Panc1 (cell line): ENCODE data around the gene FAM204A. TPM values are rescaled to one million over a fixed set of nuclear protein-coding genes. Genes with fewer than 3 reads are reported as not detected.

Source experiments
- ATAC-seq: fragments of 200-7000 bp; cut with Tn5 transposase; 2 replicates; pipeline ENCODE4 v1.9.1; 2020; ENCODE audit warnings: mild to moderate bottlenecking, moderate library complexity
- BruUV-seq: library from RNA; stranded (reverse); fragments of 400-500 nt; replicated peaks from 2 replicates; lab custom pipeline; 2021; lab: Mats Ljungman, UMichigan
- CTCF ChIA-PET: fragments of 300-600 bp; sonication (Branson Sonifier 250); formaldehyde crosslinking; loops from one replicate; lab custom pipeline; 2022; ENCODE audit warnings: antibody characterized with exemption; lab: Charles Lee
- POLR2A ChIA-PET: fragments of 300-600 bp; sonication (Branson Sonifier 250); formaldehyde crosslinking; loops from one replicate; lab custom pipeline; 2022; ENCODE audit warnings: antibody characterized with exemption; lab: Charles Lee
- DNase-seq: peaks from one replicate; pipeline ENCODE4 v3.0.0-alpha.2; 2010; ENCODE audit warnings: low read depth, low spot score
- H3K27ac ChIP-seq: 2 replicates; pipeline ENCODE4 v1.5.1; 2011; ENCODE audit warnings: mild to moderate bottlenecking, low read length, inconsistent platforms
- H3K27me3 ChIP-seq: fragments of 200-500 bp; sonication (Bioruptor generic); 2 replicates; pipeline ENCODE4 v1.6.0; 2014; ENCODE audit warnings: low read length, inconsistent platforms; ENCODE audit not compliant: control insufficient read depth, insufficient read depth
- H3K36me3 ChIP-seq: fragments of 200-500 bp; sonication (Bioruptor generic); 2 replicates; pipeline ENCODE4 v1.5.1; 2014; ENCODE audit warnings: inconsistent platforms, mild to moderate bottlenecking, low read length, moderate library complexity; ENCODE audit not compliant: control insufficient read depth, insufficient read depth
- H3K4me1 ChIP-seq: 2 replicates; pipeline ENCODE4 v1.5.1; 2011; ENCODE audit warnings: inconsistent platforms, mild to moderate bottlenecking, low read length, moderate library complexity; ENCODE audit not compliant: control insufficient read depth, insufficient read depth
- H3K4me3 ChIP-seq, 2 experiments: 2 replicates each; pipeline ENCODE4 v1.5.1; 2011 to 2012; ENCODE audit warnings: low read depth in 2 of 2, low read length in 2 of 2, mild to moderate bottlenecking in 2 of 2, inconsistent platforms in 1 of 2, moderate library complexity in 1 of 2
- H3K9me3 ChIP-seq: fragments of 200-500 bp; sonication (Bioruptor generic); 2 replicates; pipeline ENCODE4 v1.5.1; 2014; ENCODE audit warnings: low read depth, mild to moderate bottlenecking, inconsistent platforms, low read length, moderate library complexity; ENCODE audit not compliant: control insufficient read depth, insufficient read depth
- CTCF ChIP-seq: fragments of 450-650 bp; IDR thresholded peaks from 2 replicates; pipeline ENCODE4 v1.5.1; 2017; ENCODE audit warnings: mild to moderate bottlenecking
- POLR2AphosphoS5 ChIP-seq: IDR thresholded peaks from 2 replicates; pipeline ENCODE4 v1.6.1; 2012; ENCODE audit warnings: mild to moderate bottlenecking, low read depth, low read length, moderate library complexity
- SIN3A ChIP-seq: IDR thresholded peaks from 2 replicates; pipeline ENCODE4 v1.6.1; 2012; ENCODE audit warnings: low read depth, mild to moderate bottlenecking, low read length, moderate library complexity, borderline replicate concordance; ENCODE audit not compliant: insufficient read depth
- TCF7L2 ChIP-seq: IDR thresholded peaks from 2 replicates; pipeline ENCODE4 v1.6.1; 2011; ENCODE audit warnings: mild to moderate bottlenecking, low read depth, low read length, inconsistent platforms
- in situ Hi-C: cut with HindIII; loops from 2 replicates; pipeline ENCODE4 v1.10.0; 2016; ENCODE audit warnings: low sequenced_read_pairs, low pct_unique_long_range_greater_than_20kb
- intact Hi-C: fragments of 100-400 bp; cut with micrococcal nuclease; formaldehyde crosslinking; loops from one replicate; pipeline ENCODE4 v1.10.0; 2022; ENCODE audit not compliant: unreplicated experiment
- total RNA-seq: library from RNA; stranded (reverse); gene quantifications from one replicate; pipeline ENCODE4 v1.2.1, GENCODE V29; 2021; ENCODE audit not compliant: unreplicated experiment
- TF ChIP-seq, protein P1 (sequence below), 2 experiments: IDR thresholded peaks; 2 replicates each; pipeline ENCODE4 v1.6.1; 2011 to 2012; ENCODE audit warnings: low read depth in 2 of 2, control low read depth in 1 of 2, low read length in 1 of 2, mild to moderate bottlenecking in 1 of 2, moderate library complexity in 1 of 2; ENCODE audit not compliant: insufficient read depth in 1 of 2

FAM204A gene
- total RNA-seq, 1 experiment from 2014 or later: 69.1 TPM

GRCh38 chr10:118339111-118339510, 3.0 kb downstream of the FAM204A start:
- DNase-seq (no peak), ATAC-seq (no peak)
- POLR2A ChIA-PET: no interaction called here
- peaks cover 33% of the 10 kb centered on the region for H3K36me3 ChIP-seq
- H3K9me3 ChIP-seq: no peaks in the 10 kb centered on the region
- in situ Hi-C loops (no loop called here), intact Hi-C loops (no loop called here)
- BruUV-seq: no TSS peak
- no peak overlapping the region for H3K27ac ChIP-seq
- TF ChIP-seq TCF7L2: no peak
- TF ChIP-seq, protein P1, sequence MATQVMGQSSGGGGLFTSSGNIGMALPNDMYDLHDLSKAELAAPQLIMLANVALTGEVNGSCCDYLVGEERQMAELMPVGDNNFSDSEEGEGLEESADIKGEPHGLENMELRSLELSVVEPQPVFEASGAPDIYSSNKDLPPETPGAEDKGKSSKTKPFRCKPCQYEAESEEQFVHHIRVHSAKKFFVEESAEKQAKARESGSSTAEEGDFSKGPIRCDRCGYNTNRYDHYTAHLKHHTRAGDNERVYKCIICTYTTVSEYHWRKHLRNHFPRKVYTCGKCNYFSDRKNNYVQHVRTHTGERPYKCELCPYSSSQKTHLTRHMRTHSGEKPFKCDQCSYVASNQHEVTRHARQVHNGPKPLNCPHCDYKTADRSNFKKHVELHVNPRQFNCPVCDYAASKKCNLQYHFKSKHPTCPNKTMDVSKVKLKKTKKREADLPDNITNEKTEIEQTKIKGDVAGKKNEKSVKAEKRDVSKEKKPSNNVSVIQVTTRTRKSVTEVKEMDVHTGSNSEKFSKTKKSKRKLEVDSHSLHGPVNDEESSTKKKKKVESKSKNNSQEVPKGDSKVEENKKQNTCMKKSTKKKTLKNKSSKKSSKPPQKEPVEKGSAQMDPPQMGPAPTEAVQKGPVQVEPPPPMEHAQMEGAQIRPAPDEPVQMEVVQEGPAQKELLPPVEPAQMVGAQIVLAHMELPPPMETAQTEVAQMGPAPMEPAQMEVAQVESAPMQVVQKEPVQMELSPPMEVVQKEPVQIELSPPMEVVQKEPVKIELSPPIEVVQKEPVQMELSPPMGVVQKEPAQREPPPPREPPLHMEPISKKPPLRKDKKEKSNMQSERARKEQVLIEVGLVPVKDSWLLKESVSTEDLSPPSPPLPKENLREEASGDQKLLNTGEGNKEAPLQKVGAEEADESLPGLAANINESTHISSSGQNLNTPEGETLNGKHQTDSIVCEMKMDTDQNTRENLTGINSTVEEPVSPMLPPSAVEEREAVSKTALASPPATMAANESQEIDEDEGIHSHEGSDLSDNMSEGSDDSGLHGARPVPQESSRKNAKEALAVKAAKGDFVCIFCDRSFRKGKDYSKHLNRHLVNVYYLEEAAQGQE (IDR thresholded peaks at IDR 0.05; ENCODE audit: insufficient read depth in 1 of 2, low read depth in 2 of 2, low read length in 1 of 2): no peak
- no peak for TF ChIP-seq POLR2AphosphoS5
- no peak for TF ChIP-seq SIN3A
- no peak for TF ChIP-seq CTCF
- CTCF ChIA-PET: no interaction called here
- no peaks in the 10 kb centered on the region for H3K27me3 ChIP-seq
- H3K4me3 ChIP-seq: no peak overlapping the region
- peaks cover 19% of the 10 kb centered on the region for H3K4me1 ChIP-seq

GRCh38 chr10:118337356-118337755, 4.8 kb downstream of the FAM204A start:
- Histone ChIP-seq H3K4me3 (no peak overlapping the region), H3K9me3 (no peaks in the 10 kb centered on the region), H3K27ac (no peak overlapping the region), H3K36me3 (peaks cover 38% of the 10 kb centered on the region), H3K27me3 (no peaks in the 10 kb centered on the region), H3K4me1 (peaks cover 15% of the 10 kb centered on the region)
- POLR2A ChIA-PET: no interaction called here
- intact Hi-C loops: no loop called here
- ATAC-seq (no peak), DNase-seq (no peak)
- TF ChIP-seq, protein P1 (IDR thresholded peaks at IDR 0.05; ENCODE audit: insufficient read depth in 1 of 2, low read depth in 2 of 2, low read length in 1 of 2): no peak
- TF ChIP-seq CTCF: no peak
- TF ChIP-seq SIN3A: no peak
- TF ChIP-seq TCF7L2: no peak
- no peak for TF ChIP-seq POLR2AphosphoS5
- in situ Hi-C loops: no loop called here
- no TSS peak for BruUV-seq
- CTCF ChIA-PET: no interaction called here
